ENCODE results near the gene TNK2.

Gene TNK2

DNA sequence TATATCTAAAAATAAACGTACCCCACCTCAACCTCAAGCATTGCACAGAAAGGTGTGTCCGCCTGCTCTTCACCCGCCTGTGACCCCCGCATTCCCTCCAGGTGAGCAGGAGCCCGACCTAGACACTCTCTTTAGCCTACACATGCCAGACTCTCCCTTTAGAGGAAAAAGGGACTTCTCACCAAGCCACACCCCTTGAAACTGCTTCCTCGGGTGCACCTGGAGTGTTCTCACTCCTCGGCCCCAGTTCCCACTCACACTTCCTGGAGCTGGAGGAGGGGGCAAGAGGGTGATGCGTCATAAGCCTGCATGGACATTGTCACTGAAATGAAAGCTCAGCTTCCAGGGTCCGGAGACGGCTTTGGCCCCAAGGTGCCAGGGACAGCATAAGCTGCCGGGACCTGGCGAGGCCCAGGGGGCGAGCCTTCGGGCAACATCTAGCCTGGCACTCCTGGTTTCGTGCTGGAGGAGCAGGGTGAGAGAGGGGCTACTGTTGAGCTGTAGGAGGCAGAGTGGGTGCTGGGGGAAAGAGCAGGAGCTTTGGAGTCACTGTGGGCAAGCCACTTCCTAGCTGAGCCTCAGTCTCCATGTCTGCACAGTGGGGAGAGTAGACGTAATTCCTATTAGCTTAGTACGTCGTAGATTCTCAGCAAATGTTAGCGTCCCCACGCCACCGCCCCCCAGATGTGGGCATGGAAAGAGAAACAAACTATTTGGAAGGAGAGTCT lies 86.8 kb downstream of the TNK2 start:
- no peaks in the 10 kb centered on the region for H3K9me2 ChIP-seq (replicated peaks; ENCODE audit: low read depth, low read length)
- H2AFZ ChIP-seq (ENCODE audit: low read length), result no peak overlapping the region
- no peak overlapping the region for H3K9ac ChIP-seq (ENCODE audit: low read depth, low read length, poor library complexity, severe bottlenecking)
- no peak for TF ChIP-seq EZH2phosphoT487 (IDR thresholded peaks at IDR 0.05; ENCODE audit: borderline replicate concordance)
- TF ChIP-seq, protein P1, sequence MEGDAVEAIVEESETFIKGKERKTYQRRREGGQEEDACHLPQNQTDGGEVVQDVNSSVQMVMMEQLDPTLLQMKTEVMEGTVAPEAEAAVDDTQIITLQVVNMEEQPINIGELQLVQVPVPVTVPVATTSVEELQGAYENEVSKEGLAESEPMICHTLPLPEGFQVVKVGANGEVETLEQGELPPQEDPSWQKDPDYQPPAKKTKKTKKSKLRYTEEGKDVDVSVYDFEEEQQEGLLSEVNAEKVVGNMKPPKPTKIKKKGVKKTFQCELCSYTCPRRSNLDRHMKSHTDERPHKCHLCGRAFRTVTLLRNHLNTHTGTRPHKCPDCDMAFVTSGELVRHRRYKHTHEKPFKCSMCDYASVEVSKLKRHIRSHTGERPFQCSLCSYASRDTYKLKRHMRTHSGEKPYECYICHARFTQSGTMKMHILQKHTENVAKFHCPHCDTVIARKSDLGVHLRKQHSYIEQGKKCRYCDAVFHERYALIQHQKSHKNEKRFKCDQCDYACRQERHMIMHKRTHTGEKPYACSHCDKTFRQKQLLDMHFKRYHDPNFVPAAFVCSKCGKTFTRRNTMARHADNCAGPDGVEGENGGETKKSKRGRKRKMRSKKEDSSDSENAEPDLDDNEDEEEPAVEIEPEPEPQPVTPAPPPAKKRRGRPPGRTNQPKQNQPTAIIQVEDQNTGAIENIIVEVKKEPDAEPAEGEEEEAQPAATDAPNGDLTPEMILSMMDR (conservative IDR thresholded peaks at IDR 0.05; ENCODE audit: low read length), result no peak
- H3K4me1 ChIP-seq (ENCODE audit: insufficient read depth, low read length, poor library complexity, severe bottlenecking), result no peaks in the 10 kb centered on the region
- H3F3A ChIP-seq (ENCODE audit: low read depth), result no peaks in the 10 kb centered on the region
- H3K27me3 ChIP-seq (ENCODE audit: insufficient read depth, low read length, poor library complexity, severe bottlenecking), result no peaks in the 10 kb centered on the region
- no peaks in the 10 kb centered on the region for H3K79me2 ChIP-seq (ENCODE audit: insufficient read depth, low read length)
- H3K36me3 ChIP-seq (ENCODE audit: insufficient read depth, low read length), result no peaks in the 10 kb centered on the region
- no peak overlapping the region for H3K4me2 ChIP-seq (ENCODE audit: low read depth, low read length, poor library complexity, severe bottlenecking)
- no peaks in the 10 kb centered on the region for H4K20me1 ChIP-seq (ENCODE audit: insufficient read depth, low read length, poor library complexity, severe bottlenecking)
- no peaks in the 10 kb centered on the region for H3K9me3 ChIP-seq (ENCODE audit: insufficient read depth, low read depth, low read length)
- no peak overlapping the region for H3K4me3 ChIP-seq (ENCODE audit: low read length, poor library complexity, severe bottlenecking)

DNA sequence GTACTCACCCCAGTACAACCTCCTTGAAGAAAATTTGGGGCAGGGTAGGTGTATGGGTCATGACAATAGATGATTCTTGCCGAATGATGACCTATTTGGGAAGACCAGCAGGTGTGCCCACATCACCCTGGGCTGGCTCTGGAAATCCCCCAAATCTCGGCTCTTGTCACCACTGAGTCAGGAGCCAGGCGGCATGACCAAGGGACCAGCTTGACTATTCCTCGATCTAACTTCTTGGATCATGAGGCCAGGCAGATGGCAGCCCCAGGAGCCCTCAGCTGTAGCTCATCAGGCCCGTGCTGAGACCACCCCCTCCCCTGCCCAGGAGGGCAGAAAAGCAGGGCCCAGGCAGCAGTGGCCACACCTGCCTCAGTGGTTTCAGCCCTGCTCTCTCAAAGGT lies 87.5 kb downstream of the TNK2 start:
- no peak for TF ChIP-seq EZH2phosphoT487 (IDR thresholded peaks at IDR 0.05; ENCODE audit: borderline replicate concordance)
- TF ChIP-seq, protein P1 (conservative IDR thresholded peaks at IDR 0.05; ENCODE audit: low read length), result no peak
- Histone ChIP-seq H3K36me3 (ENCODE audit: insufficient read depth, low read length) (no peaks in the 10 kb centered on the region), H3K79me2 (ENCODE audit: insufficient read depth, low read length) (no peaks in the 10 kb centered on the region), H2AFZ (ENCODE audit: low read length) (no peak overlapping the region), H3K4me2 (ENCODE audit: low read depth, low read length, poor library complexity, severe bottlenecking) (no peak overlapping the region), H3K9ac (ENCODE audit: low read depth, low read length, poor library complexity, severe bottlenecking) (no peak overlapping the region), H3K4me1 (ENCODE audit: insufficient read depth, low read length, poor library complexity, severe bottlenecking) (no peaks in the 10 kb centered on the region), H3K9me3 (ENCODE audit: insufficient read depth, low read depth, low read length) (no peaks in the 10 kb centered on the region), H3K4me3 (ENCODE audit: low read length, poor library complexity, severe bottlenecking) (no peak overlapping the region), H3K27me3 (ENCODE audit: insufficient read depth, low read length, poor library complexity, severe bottlenecking) (no peaks in the 10 kb centered on the region), H3F3A (ENCODE audit: low read depth) (no peaks in the 10 kb centered on the region), H3K9me2 (replicated peaks; ENCODE audit: low read depth, low read length) (no peaks in the 10 kb centered on the region), H4K20me1 (ENCODE audit: insufficient read depth, low read length, poor library complexity, severe bottlenecking) (no peaks in the 10 kb centered on the region)

GRCh38 chr3:195820186-195820585 lies 88.2 kb downstream of the TNK2 start:
- Histone ChIP-seq H4K20me1 (ENCODE audit: insufficient read depth, low read length, poor library complexity, severe bottlenecking) (no peaks in the 10 kb centered on the region), H3K9me3 (ENCODE audit: insufficient read depth, low read depth, low read length) (no peaks in the 10 kb centered on the region), H3F3A (ENCODE audit: low read depth) (no peaks in the 10 kb centered on the region), H3K4me1 (ENCODE audit: insufficient read depth, low read length, poor library complexity, severe bottlenecking) (no peaks in the 10 kb centered on the region), H3K27me3 (ENCODE audit: insufficient read depth, low read length, poor library complexity, severe bottlenecking) (no peaks in the 10 kb centered on the region), H2AFZ (ENCODE audit: low read length) (no peak overlapping the region), H3K36me3 (ENCODE audit: insufficient read depth, low read length) (no peaks in the 10 kb centered on the region), H3K9ac (ENCODE audit: low read depth, low read length, poor library complexity, severe bottlenecking) (no peak overlapping the region), H3K9me2 (replicated peaks; ENCODE audit: low read depth, low read length) (no peaks in the 10 kb centered on the region), H3K4me2 (ENCODE audit: low read depth, low read length, poor library complexity, severe bottlenecking) (no peak overlapping the region), H3K79me2 (ENCODE audit: insufficient read depth, low read length) (no peaks in the 10 kb centered on the region), H3K4me3 (ENCODE audit: low read length, poor library complexity, severe bottlenecking) (no peak overlapping the region)
- TF ChIP-seq, protein P1 (conservative IDR thresholded peaks at IDR 0.05; ENCODE audit: low read length), result no peak
- TF ChIP-seq EZH2phosphoT487 (IDR thresholded peaks at IDR 0.05; ENCODE audit: borderline replicate concordance), result no peak
